WTC11 (cell line): ENCODE measurements around the gene NEURL2. TPM values are rescaled to one million over a fixed set of nuclear protein-coding genes. Genes with fewer than 3 reads are reported as not detected.

ENCODE experiments used
- ATAC-seq: fragments of 200-7000 bp; cut with Tn5 transposase; 2 replicates; pipeline ENCODE4 v1.10.0; 2021; ENCODE audit warnings: mild to moderate bottlenecking, moderate library complexity
- CTCF ChIA-PET: fragments of 300-600 bp; sonication (Branson Sonifier 250); formaldehyde crosslinking; loops from one replicate; lab custom pipeline; 2021; ENCODE audit warnings: antibody characterized with exemption; lab: Charles Lee
- POLR2A ChIA-PET: fragments of 350-600 bp; sonication (Branson Sonifier 250); formaldehyde crosslinking; loops from one replicate; lab custom pipeline; 2021; ENCODE audit warnings: antibody characterized with exemption; lab: Charles Lee
- DNase-seq: peaks from one replicate; pipeline ENCODE4 v3.0.0; 2021; ENCODE audit warnings: low spot score
- H3K27ac Mint-ChIP-seq: 2 replicates; pipeline ENCODE4 v1.8.0; 2021; ENCODE audit warnings: mixed read lengths
- H3K27me3 Mint-ChIP-seq: 2 replicates; pipeline ENCODE4 v1.8.0; 2021; ENCODE audit warnings: low read depth, mild to moderate bottlenecking, moderate library complexity, mixed read lengths
- H3K36me3 Mint-ChIP-seq: 2 replicates; pipeline ENCODE4 v1.8.0; 2021; ENCODE audit warnings: mixed read lengths
- H3K4me1 Mint-ChIP-seq: 2 replicates; pipeline ENCODE4 v1.8.0; 2022; ENCODE audit warnings: mixed read lengths
- H3K4me3 Mint-ChIP-seq: 2 replicates; pipeline ENCODE4 v1.8.0; 2021; ENCODE audit warnings: mild to moderate bottlenecking, moderate library complexity, mixed read lengths
- H3K9me3 Mint-ChIP-seq: 2 replicates; pipeline ENCODE4 v1.8.0; 2021; ENCODE audit warnings: mixed read lengths
- CREM ChIP-seq: sonication (generic); formaldehyde crosslinking; IDR thresholded peaks from 2 replicates; pipeline ENCODE4 v1.8.1; 2022; ENCODE audit warnings: mild to moderate bottlenecking, missing genetic modification reagents, moderate library complexity
- ETV6 ChIP-seq: sonication (generic); formaldehyde crosslinking; IDR thresholded peaks from 2 replicates; pipeline ENCODE4 v1.8.1; 2022; ENCODE audit warnings: mild to moderate bottlenecking, missing genetic modification reagents
- FOXJ3 ChIP-seq: sonication (generic); formaldehyde crosslinking; IDR thresholded peaks from 2 replicates; pipeline ENCODE4 v1.9.0; 2021; ENCODE audit warnings: missing genetic modification reagents, mild to moderate bottlenecking, borderline replicate concordance
- GTF2I ChIP-seq: fragments of 250-450 bp; sonication (Bioruptor Pico); conservative IDR thresholded peaks from 2 replicates; pipeline ENCODE4 v1.4.0; 2021; ENCODE audit warnings: mild to moderate bottlenecking
- HMGA2 ChIP-seq: fragments of 250-450 bp; sonication (Bioruptor Pico); IDR thresholded peaks from 2 replicates; pipeline ENCODE4 v1.4.0; 2021; ENCODE audit warnings: mild to moderate bottlenecking, moderate library complexity
- JUN ChIP-seq: sonication (generic); formaldehyde crosslinking; IDR thresholded peaks from 2 replicates; pipeline ENCODE4 v1.8.0; 2023; ENCODE audit warnings: mild to moderate bottlenecking, missing genetic modification reagents
- NFATC4 ChIP-seq: fragments of 250-450 bp; sonication (Bioruptor Pico); IDR thresholded peaks from 2 replicates; pipeline ENCODE4 v1.9.0; 2021; ENCODE audit warnings: mild to moderate bottlenecking
- RELA ChIP-seq: sonication (generic); formaldehyde crosslinking; IDR thresholded peaks from 2 replicates; pipeline ENCODE4 v1.8.1; 2022; ENCODE audit warnings: missing genetic modification reagents, mild to moderate bottlenecking, borderline replicate concordance
- SMAD3 ChIP-seq: sonication (generic); formaldehyde crosslinking; IDR thresholded peaks from 2 replicates; pipeline ENCODE4 v1.8.0; 2022; ENCODE audit warnings: missing genetic modification reagents, mild to moderate bottlenecking, borderline replicate concordance
- TEAD1 ChIP-seq: sonication (generic); formaldehyde crosslinking; IDR thresholded peaks from 2 replicates; pipeline ENCODE4 v1.8.0; 2022; ENCODE audit warnings: mild to moderate bottlenecking, missing genetic modification reagents
- TP53 ChIP-seq: sonication (generic); formaldehyde crosslinking; IDR thresholded peaks from 2 replicates; pipeline ENCODE4 v1.8.1; 2023; ENCODE audit warnings: mild to moderate bottlenecking, missing genetic modification reagents
- ZBTB21 ChIP-seq: sonication (generic); formaldehyde crosslinking; IDR thresholded peaks from 2 replicates; pipeline ENCODE4 v1.8.1; 2023; ENCODE audit warnings: mild to moderate bottlenecking, missing genetic modification reagents, borderline replicate concordance
- ZNF121 ChIP-seq: sonication (generic); formaldehyde crosslinking; IDR thresholded peaks from 2 replicates; pipeline ENCODE4 v1.8.0; 2023; ENCODE audit warnings: missing genetic modification reagents
- ZNF396 ChIP-seq: fragments of 250-450 bp; sonication (Bioruptor Pico); IDR thresholded peaks from 2 replicates; pipeline ENCODE4 v1.8.0; 2021; ENCODE audit warnings: mild to moderate bottlenecking, moderate library complexity, borderline replicate concordance
- total RNA-seq: library from RNA; stranded (reverse); gene quantifications from 3 replicates; pipeline ENCODE4 v1.2.3, GENCODE V29; 2021
- TF ChIP-seq, protein P1 (sequence below): sonication (generic); formaldehyde crosslinking; IDR thresholded peaks from 2 replicates; pipeline ENCODE4 v1.8.0; 2023; ENCODE audit warnings: mild to moderate bottlenecking, missing genetic modification reagents
- TF ChIP-seq, protein P2 (sequence below): fragments of 250-450 bp; sonication (Bioruptor Pico); IDR thresholded peaks from 2 replicates; pipeline ENCODE4 v2.1.2; 2022; ENCODE audit warnings: mild to moderate bottlenecking, moderate library complexity
- TF ChIP-seq, protein P3 (sequence below): fragments of 250-450 bp; sonication (Bioruptor Pico); IDR thresholded peaks from 2 replicates; pipeline ENCODE4 v1.9.0; 2021; ENCODE audit warnings: mild to moderate bottlenecking
- TF ChIP-seq, protein P4 (sequence below): fragments of 200-600 bp; IDR thresholded peaks from 2 replicates; pipeline ENCODE4 v1.8.0; 2022; ENCODE audit warnings: antibody characterized with exemption
- TF ChIP-seq, protein P5 (sequence below): fragments of 250-450 bp; sonication (Bioruptor Pico); IDR thresholded peaks from 2 replicates; pipeline ENCODE4 v1.8.0; 2021; ENCODE audit warnings: mild to moderate bottlenecking
- TF ChIP-seq, protein P6 (sequence below): sonication (generic); formaldehyde crosslinking; IDR thresholded peaks from 2 replicates; pipeline ENCODE4 v1.8.1; 2022; ENCODE audit warnings: missing genetic modification reagents, borderline replicate concordance

Gene NEURL2
- total RNA-seq, 1 experiment from 2014 or later, result 6.6 TPM

DNA sequence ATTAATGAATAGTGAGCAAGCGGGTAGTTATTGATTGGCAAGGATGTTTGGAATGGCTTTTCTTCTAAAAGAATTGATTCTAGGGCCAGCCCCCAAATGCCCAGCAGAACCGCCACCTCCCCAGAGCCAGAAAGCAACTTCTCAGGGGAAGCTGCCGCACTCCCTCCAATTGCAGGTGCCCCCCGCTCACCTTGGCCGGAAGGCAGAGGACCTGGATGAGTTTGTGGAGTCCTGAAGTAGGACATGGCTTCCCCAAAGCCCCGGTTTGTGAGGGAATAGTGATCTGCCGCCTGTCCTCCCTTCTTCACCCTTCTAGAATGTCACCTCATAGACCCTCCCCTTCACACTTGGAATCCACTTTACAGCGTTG is 3.7 kb downstream of the NEURL2 start, which contains the start of gene SPATA25:
Gene SPATA25, minus strand, starts transcription at position 277 of the 370 bp plus-strand sequence. Its CDS starts 32 bp downstream, at position 245.
- peaks cover 22% of the 10 kb centered on the region for H3K36me3 Mint-ChIP-seq
- H3K4me3 Mint-ChIP-seq, result no peak within 1 kb of the TSS
- peaks cover 11% of the 10 kb centered on the region for H3K4me1 Mint-ChIP-seq
- no peak for ATAC-seq
- POLR2A ChIA-PET, result no interaction called here
- TF ChIP-seq ETV6 (CRISPR knock-in tag) (no peak), ZNF396 (CRISPR knock-in tag) (no peak), FOXJ3 (CRISPR knock-in tag) (no peak), ZNF121 (no peak), TEAD1 (no peak), RELA (CRISPR knock-in tag) (no peak), NFATC4 (CRISPR knock-in tag) (no peak), TP53 (no peak), GTF2I (CRISPR knock-in tag) (no peak), CREM (CRISPR knock-in tag) (no peak), JUN (CRISPR knock-in tag) (no peak), HMGA2 (CRISPR knock-in tag) (no peak)
- TF ChIP-seq, protein P1, sequence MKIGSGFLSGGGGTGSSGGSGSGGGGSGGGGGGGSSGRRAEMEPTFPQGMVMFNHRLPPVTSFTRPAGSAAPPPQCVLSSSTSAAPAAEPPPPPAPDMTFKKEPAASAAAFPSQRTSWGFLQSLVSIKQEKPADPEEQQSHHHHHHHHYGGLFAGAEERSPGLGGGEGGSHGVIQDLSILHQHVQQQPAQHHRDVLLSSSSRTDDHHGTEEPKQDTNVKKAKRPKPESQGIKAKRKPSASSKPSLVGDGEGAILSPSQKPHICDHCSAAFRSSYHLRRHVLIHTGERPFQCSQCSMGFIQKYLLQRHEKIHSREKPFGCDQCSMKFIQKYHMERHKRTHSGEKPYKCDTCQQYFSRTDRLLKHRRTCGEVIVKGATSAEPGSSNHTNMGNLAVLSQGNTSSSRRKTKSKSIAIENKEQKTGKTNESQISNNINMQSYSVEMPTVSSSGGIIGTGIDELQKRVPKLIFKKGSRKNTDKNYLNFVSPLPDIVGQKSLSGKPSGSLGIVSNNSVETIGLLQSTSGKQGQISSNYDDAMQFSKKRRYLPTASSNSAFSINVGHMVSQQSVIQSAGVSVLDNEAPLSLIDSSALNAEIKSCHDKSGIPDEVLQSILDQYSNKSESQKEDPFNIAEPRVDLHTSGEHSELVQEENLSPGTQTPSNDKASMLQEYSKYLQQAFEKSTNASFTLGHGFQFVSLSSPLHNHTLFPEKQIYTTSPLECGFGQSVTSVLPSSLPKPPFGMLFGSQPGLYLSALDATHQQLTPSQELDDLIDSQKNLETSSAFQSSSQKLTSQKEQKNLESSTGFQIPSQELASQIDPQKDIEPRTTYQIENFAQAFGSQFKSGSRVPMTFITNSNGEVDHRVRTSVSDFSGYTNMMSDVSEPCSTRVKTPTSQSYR, result no peak
- TF ChIP-seq, protein P2, sequence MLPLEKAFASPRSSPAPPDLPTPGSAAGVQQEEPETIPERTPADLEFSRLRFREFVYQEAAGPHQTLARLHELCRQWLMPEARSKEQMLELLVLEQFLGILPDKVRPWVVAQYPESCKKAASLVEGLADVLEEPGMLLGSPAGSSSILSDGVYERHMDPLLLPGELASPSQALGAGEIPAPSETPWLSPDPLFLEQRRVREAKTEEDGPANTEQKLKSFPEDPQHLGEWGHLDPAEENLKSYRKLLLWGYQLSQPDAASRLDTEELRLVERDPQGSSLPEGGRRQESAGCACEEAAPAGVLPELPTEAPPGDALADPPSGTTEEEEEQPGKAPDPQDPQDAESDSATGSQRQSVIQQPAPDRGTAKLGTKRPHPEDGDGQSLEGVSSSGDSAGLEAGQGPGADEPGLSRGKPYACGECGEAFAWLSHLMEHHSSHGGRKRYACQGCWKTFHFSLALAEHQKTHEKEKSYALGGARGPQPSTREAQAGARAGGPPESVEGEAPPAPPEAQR (CRISPR knock-in tag), result no peak
- TF ChIP-seq, protein P3, sequence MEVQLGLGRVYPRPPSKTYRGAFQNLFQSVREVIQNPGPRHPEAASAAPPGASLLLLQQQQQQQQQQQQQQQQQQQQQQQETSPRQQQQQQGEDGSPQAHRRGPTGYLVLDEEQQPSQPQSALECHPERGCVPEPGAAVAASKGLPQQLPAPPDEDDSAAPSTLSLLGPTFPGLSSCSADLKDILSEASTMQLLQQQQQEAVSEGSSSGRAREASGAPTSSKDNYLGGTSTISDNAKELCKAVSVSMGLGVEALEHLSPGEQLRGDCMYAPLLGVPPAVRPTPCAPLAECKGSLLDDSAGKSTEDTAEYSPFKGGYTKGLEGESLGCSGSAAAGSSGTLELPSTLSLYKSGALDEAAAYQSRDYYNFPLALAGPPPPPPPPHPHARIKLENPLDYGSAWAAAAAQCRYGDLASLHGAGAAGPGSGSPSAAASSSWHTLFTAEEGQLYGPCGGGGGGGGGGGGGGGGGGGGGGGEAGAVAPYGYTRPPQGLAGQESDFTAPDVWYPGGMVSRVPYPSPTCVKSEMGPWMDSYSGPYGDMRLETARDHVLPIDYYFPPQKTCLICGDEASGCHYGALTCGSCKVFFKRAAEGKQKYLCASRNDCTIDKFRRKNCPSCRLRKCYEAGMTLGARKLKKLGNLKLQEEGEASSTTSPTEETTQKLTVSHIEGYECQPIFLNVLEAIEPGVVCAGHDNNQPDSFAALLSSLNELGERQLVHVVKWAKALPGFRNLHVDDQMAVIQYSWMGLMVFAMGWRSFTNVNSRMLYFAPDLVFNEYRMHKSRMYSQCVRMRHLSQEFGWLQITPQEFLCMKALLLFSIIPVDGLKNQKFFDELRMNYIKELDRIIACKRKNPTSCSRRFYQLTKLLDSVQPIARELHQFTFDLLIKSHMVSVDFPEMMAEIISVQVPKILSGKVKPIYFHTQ (CRISPR knock-in tag), result no peak
- TF ChIP-seq, protein P4, sequence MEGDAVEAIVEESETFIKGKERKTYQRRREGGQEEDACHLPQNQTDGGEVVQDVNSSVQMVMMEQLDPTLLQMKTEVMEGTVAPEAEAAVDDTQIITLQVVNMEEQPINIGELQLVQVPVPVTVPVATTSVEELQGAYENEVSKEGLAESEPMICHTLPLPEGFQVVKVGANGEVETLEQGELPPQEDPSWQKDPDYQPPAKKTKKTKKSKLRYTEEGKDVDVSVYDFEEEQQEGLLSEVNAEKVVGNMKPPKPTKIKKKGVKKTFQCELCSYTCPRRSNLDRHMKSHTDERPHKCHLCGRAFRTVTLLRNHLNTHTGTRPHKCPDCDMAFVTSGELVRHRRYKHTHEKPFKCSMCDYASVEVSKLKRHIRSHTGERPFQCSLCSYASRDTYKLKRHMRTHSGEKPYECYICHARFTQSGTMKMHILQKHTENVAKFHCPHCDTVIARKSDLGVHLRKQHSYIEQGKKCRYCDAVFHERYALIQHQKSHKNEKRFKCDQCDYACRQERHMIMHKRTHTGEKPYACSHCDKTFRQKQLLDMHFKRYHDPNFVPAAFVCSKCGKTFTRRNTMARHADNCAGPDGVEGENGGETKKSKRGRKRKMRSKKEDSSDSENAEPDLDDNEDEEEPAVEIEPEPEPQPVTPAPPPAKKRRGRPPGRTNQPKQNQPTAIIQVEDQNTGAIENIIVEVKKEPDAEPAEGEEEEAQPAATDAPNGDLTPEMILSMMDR, result no peak
- TF ChIP-seq, all 79 proteins: peak for 0
- Mint-ChIP-seq H3K9me3 (no peaks in the 10 kb centered on the region), H3K27me3 (no peaks in the 10 kb centered on the region; the same call in 1 of the 2 replicates), H3K27ac (no peak within 1 kb of the TSS)
- CTCF ChIA-PET, result no interaction called here
- no peak for DNase-seq

DNA sequence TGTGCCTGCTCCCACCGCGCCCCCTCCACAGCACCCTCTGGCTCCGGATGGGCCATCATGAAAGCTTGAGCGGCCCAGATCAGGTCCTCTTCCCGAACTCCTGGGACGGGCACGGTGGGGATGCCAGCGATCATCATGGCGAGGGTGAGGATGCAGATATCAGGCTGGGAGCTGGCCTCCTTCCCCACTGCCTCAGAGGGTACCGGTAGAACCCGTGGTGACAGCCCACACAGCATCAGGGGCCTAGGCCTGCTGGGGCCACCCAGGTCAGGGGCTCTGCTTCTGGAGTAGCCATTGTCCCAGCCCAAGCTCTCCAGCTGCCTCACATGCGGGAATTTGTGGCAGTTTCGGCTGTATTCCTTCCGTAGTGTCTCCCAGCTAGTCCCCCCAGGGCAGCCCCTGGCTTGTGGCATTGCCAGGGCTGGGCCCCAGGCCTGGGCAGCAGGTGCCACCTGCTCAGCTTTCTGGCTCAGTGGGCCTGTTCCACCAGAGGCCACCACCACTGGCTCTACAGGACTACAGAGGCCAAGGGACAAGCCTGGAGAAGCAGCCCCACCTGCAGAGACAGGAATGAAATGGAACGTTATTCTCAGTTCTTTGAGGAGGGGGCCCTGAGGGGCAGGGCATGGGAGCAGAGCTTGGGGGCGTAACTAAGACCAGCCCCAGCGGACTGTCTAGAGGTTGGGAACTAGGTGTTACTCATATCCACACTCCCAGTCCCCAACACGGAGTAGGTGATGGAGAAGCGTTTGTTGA is 4.2 kb downstream of the NEURL2 start:
- peaks cover 11% of the 10 kb centered on the region; the same call in 1 of the 2 replicates for H3K4me1 Mint-ChIP-seq
- TF ChIP-seq, protein P5, sequence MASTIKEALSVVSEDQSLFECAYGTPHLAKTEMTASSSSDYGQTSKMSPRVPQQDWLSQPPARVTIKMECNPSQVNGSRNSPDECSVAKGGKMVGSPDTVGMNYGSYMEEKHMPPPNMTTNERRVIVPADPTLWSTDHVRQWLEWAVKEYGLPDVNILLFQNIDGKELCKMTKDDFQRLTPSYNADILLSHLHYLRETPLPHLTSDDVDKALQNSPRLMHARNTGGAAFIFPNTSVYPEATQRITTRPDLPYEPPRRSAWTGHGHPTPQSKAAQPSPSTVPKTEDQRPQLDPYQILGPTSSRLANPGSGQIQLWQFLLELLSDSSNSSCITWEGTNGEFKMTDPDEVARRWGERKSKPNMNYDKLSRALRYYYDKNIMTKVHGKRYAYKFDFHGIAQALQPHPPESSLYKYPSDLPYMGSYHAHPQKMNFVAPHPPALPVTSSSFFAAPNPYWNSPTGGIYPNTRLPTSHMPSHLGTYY (CRISPR knock-in tag), result no peak
- TF ChIP-seq, protein P6, sequence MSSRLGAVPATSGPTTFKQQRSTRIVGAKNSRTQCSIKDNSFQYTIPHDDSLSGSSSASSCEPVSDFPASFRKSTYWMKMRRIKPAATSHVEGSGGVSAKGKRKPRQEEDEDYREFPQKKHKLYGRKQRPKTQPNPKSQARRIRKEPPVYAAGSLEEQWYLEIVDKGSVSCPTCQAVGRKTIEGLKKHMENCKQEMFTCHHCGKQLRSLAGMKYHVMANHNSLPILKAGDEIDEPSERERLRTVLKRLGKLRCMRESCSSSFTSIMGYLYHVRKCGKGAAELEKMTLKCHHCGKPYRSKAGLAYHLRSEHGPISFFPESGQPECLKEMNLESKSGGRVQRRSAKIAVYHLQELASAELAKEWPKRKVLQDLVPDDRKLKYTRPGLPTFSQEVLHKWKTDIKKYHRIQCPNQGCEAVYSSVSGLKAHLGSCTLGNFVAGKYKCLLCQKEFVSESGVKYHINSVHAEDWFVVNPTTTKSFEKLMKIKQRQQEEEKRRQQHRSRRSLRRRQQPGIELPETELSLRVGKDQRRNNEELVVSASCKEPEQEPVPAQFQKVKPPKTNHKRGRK (CRISPR knock-in tag), result no peak
- TF ChIP-seq SMAD3 (CRISPR knock-in tag) (no peak), ZNF396 (CRISPR knock-in tag) (no peak), HMGA2 (CRISPR knock-in tag) (no peak), ZBTB21 (CRISPR knock-in tag) (no peak)
- DNase-seq (no peak), ATAC-seq (no peak)
- no peak overlapping the region for H3K27ac Mint-ChIP-seq
- H3K9me3 Mint-ChIP-seq, result no peaks in the 10 kb centered on the region
- H3K4me3 Mint-ChIP-seq, result no peak overlapping the region
- ChIA-PET CTCF (no interaction called here), POLR2A (no interaction called here)
- peaks cover 23% of the 10 kb centered on the region for H3K36me3 Mint-ChIP-seq
- no peaks in the 10 kb centered on the region; the same call in 1 of the 2 replicates for H3K27me3 Mint-ChIP-seq
